ENCODE measurements around the gene SMIM43.
"Not testable (repeated sequence)": the region's sequence is repeated elsewhere in the genome, so short reads cannot be mapped to it uniquely, and the experiment has no call there.

The SMIM43 gene

DNA sequence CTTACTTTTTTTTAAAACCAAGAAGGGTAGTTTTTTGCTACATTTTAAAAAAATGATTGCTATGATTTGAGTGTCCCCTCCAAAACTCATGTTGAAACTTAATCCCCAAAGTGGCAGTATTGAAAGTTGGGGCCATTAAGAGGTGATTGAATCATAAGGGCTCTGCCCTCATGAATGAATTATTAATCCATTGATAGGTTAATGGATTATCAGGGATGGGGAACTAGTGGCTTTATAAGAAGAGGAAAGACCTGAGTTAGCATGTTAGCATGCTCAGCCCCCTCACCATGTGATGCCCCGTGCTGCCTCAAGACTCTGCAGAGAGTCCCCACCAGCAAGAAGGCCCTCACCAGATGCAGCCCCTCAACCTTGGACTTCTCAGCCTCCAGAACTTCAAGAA, 31.0 kb downstream of the SMIM43 start:
- no peak overlapping the region for H3K4ac ChIP-seq (ENCODE audit: low read depth in 1 of 2, low read length in 2 of 2)
- H3K9ac ChIP-seq (ENCODE audit: low read length): no peak overlapping the region
- no peak overlapping the region for H2AFZ ChIP-seq (ENCODE audit: low read depth, low read length)
- no peak overlapping the region for H2BK15ac ChIP-seq (ENCODE audit: low read depth, poor library complexity, severe bottlenecking)
- H2BK120ac ChIP-seq (ENCODE audit: low read depth, low read length): no peak overlapping the region
- DNase-seq: no peak
- no peak overlapping the region for H3K27ac ChIP-seq (ENCODE audit: low read length, poor library complexity, severe bottlenecking)
- no peak overlapping the region for H3K18ac ChIP-seq (ENCODE audit: low read depth in 1 of 2, low read length in 2 of 2)
- no peaks in the 10 kb centered on the region for H3K36me3 ChIP-seq (ENCODE audit: control insufficient read depth in 1 of 2, insufficient read depth in 2 of 2, low read depth in 1 of 2, low read length in 2 of 2)
- H3K4me1 ChIP-seq (ENCODE audit: control insufficient read depth, insufficient read depth, low read depth, low read length): no peaks in the 10 kb centered on the region
- H2AK5ac ChIP-seq (ENCODE audit: low read length, severe bottlenecking): no peak overlapping the region
- WGBS: 55% methylated on average over 1 of the region's 1 CpG
- no peaks in the 10 kb centered on the region for H3K9me3 ChIP-seq (ENCODE audit: control insufficient read depth, low read length)
- H3K4me2 ChIP-seq (ENCODE audit: low read length, poor library complexity, severe bottlenecking): no peak overlapping the region
- H3K4me3 ChIP-seq (ENCODE audit: insufficient read depth in 1 of 2, low read depth in 1 of 2, low read length in 2 of 2): no peak overlapping the region
- H3K23ac ChIP-seq (ENCODE audit: low read length in 2 of 2): no peak overlapping the region
- H4K91ac ChIP-seq (ENCODE audit: low read length): no peak overlapping the region
- H3K27me3 ChIP-seq (ENCODE audit: control insufficient read depth in 1 of 2, insufficient read depth in 1 of 2, low read length in 2 of 2): no peaks in the 10 kb centered on the region
- no peak overlapping the region for H4K8ac ChIP-seq (ENCODE audit: low read length)
- no peak overlapping the region for H2BK5ac ChIP-seq (ENCODE audit: low read depth, low read length, poor library complexity, severe bottlenecking)
- no peaks in the 10 kb centered on the region for H3K79me1 ChIP-seq (replicated peaks; ENCODE audit: low read length, poor library complexity, severe bottlenecking)
- H2BK12ac ChIP-seq (ENCODE audit: low read length in 2 of 2): no peak overlapping the region
- H3K14ac ChIP-seq (ENCODE audit: low read length in 2 of 2): no peak overlapping the region

DNA sequence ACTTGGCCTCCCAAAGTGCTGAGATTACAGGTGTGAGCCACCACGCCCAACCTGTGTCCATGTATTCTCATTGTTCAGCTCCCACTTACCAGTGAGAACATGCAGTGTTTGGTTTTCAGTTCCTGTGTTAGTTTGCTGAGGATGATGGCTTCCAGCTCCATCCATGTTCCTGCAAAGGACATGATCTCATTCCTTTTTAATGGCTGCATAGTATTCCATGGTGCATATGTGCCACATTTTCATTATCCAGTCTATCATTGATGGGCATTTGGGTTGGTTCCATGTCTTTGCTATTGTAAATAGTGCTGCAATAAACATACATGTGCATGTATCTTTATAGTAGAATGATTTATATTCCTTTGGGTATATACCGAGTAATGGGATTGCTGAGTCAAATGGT, 35.2 kb downstream of the SMIM43 start:
- H3K14ac ChIP-seq (ENCODE audit: low read length in 2 of 2); H4K91ac ChIP-seq (ENCODE audit: low read length); DNase-seq; H3K27me3 ChIP-seq (ENCODE audit: control insufficient read depth in 1 of 2, insufficient read depth in 1 of 2, low read length in 2 of 2); H3K36me3 ChIP-seq (ENCODE audit: control insufficient read depth in 1 of 2, insufficient read depth in 2 of 2, low read depth in 1 of 2, low read length in 2 of 2); H2BK15ac ChIP-seq (ENCODE audit: low read depth, poor library complexity, severe bottlenecking); H2BK120ac ChIP-seq (ENCODE audit: low read depth, low read length); H3K79me1 ChIP-seq (replicated peaks; ENCODE audit: low read length, poor library complexity, severe bottlenecking); H3K9ac ChIP-seq (ENCODE audit: low read length); H4K8ac ChIP-seq (ENCODE audit: low read length); H2BK12ac ChIP-seq (ENCODE audit: low read length in 2 of 2); H3K4me3 ChIP-seq (ENCODE audit: insufficient read depth in 1 of 2, low read depth in 1 of 2, low read length in 2 of 2); H2BK5ac ChIP-seq (ENCODE audit: low read depth, low read length, poor library complexity, severe bottlenecking); H3K4me2 ChIP-seq (ENCODE audit: low read length, poor library complexity, severe bottlenecking); H3K4ac ChIP-seq (ENCODE audit: low read depth in 1 of 2, low read length in 2 of 2); H2AFZ ChIP-seq (ENCODE audit: low read depth, low read length); H2AK5ac ChIP-seq (ENCODE audit: low read length, severe bottlenecking); H3K18ac ChIP-seq (ENCODE audit: low read depth in 1 of 2, low read length in 2 of 2); H3K23ac ChIP-seq (ENCODE audit: low read length in 2 of 2); H3K4me1 ChIP-seq (ENCODE audit: control insufficient read depth, insufficient read depth, low read depth, low read length); H3K9me3 ChIP-seq (ENCODE audit: control insufficient read depth, low read length); H3K27ac ChIP-seq (ENCODE audit: low read length, poor library complexity, severe bottlenecking): not testable (repeated sequence)
- WGBS: 100% methylated on average over 1 of the region's 2 CpGs

DNA sequence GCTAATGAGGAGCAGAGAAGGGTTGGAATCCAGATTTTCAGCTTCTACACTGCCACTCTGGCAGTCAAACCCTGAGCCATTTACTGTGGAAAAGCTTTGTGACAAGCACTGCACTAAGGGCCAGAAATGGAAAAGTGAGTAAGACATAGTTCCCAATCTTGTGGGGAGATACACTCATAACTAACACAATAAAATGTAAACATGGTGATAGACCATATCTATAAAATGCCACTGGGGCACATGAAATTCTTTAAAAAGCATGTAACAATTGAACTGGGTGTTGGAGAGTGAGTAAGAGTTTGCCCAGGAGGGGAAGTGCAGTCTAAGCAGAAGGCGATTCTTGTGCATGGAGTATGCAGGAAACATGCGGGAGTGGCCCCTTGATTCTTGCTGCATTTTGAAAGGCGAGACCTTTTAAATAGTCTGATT, 36.2 kb downstream of the SMIM43 start:
- Histone ChIP-seq H3K27ac (ENCODE audit: low read length, poor library complexity, severe bottlenecking) (no peak overlapping the region), H3K14ac (ENCODE audit: low read length in 2 of 2) (no peak overlapping the region), H3K18ac (ENCODE audit: low read depth in 1 of 2, low read length in 2 of 2) (no peak overlapping the region), H3K23ac (ENCODE audit: low read length in 2 of 2) (no peak overlapping the region), H2AK5ac (ENCODE audit: low read length, severe bottlenecking) (no peak overlapping the region), H3K9ac (ENCODE audit: low read length) (peak overlapping the region; percentile 44), H3K4me3 (ENCODE audit: insufficient read depth in 1 of 2, low read depth in 1 of 2, low read length in 2 of 2) (no peak overlapping the region), H2AFZ (ENCODE audit: low read depth, low read length) (no peak overlapping the region), H2BK5ac (ENCODE audit: low read depth, low read length, poor library complexity, severe bottlenecking) (no peak overlapping the region), H2BK15ac (ENCODE audit: low read depth, poor library complexity, severe bottlenecking) (no peak overlapping the region), H2BK120ac (ENCODE audit: low read depth, low read length) (no peak overlapping the region), H3K4me2 (ENCODE audit: low read length, poor library complexity, severe bottlenecking) (no peak overlapping the region), H2BK12ac (ENCODE audit: low read length in 2 of 2) (no peak overlapping the region), H3K27me3 (ENCODE audit: control insufficient read depth in 1 of 2, insufficient read depth in 1 of 2, low read length in 2 of 2) (no peaks in the 10 kb centered on the region), H3K4ac (ENCODE audit: low read depth in 1 of 2, low read length in 2 of 2) (no peak overlapping the region), H4K8ac (ENCODE audit: low read length) (no peak overlapping the region), H3K9me3 (ENCODE audit: control insufficient read depth, low read length) (no peaks in the 10 kb centered on the region), H3K4me1 (ENCODE audit: control insufficient read depth, insufficient read depth, low read depth, low read length) (peaks cover 1% of the 10 kb centered on the region), H4K91ac (ENCODE audit: low read length) (no peak overlapping the region), H3K36me3 (ENCODE audit: control insufficient read depth in 1 of 2, insufficient read depth in 2 of 2, low read depth in 1 of 2, low read length in 2 of 2) (no peaks in the 10 kb centered on the region), H3K79me1 (replicated peaks; ENCODE audit: low read length, poor library complexity, severe bottlenecking) (no peaks in the 10 kb centered on the region)
- WGBS: 11% methylated on average over 1 of the region's 3 CpGs
- DNase-seq: peak; percentile 80

DNA sequence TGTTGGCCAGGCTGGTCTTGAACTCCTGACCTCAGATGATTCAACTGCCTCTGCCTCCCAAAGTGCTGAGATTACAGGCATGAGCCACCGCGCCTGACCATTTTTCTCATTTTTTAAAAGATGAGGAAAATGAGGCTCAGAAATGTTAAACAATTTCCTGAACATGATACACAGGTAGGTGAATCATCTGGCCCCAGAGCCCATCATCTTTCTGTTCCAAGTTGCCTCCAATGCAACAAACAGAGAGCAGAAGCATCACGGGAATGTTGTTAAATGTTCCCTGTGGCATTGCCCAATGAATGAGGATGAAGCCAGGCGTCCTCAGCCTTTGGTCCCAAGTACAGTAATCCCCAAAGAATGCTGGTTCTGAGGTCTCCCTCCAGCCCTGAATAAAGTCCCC, 36.9 kb downstream of the SMIM43 start:
- H2AFZ ChIP-seq (ENCODE audit: low read depth, low read length): no peak overlapping the region
- H3K4me1 ChIP-seq (ENCODE audit: control insufficient read depth, insufficient read depth, low read depth, low read length): peaks cover 1% of the 10 kb centered on the region
- H3K9me3 ChIP-seq (ENCODE audit: control insufficient read depth, low read length): no peaks in the 10 kb centered on the region
- H4K91ac ChIP-seq (ENCODE audit: low read length): no peak overlapping the region
- H3K14ac ChIP-seq (ENCODE audit: low read length in 2 of 2): no peak overlapping the region
- no peak overlapping the region for H4K8ac ChIP-seq (ENCODE audit: low read length)
- peak overlapping the region; percentile 31 for H3K27ac ChIP-seq (ENCODE audit: low read length, poor library complexity, severe bottlenecking)
- H2BK15ac ChIP-seq (ENCODE audit: low read depth, poor library complexity, severe bottlenecking): no peak overlapping the region
- no peaks in the 10 kb centered on the region for H3K27me3 ChIP-seq (ENCODE audit: control insufficient read depth in 1 of 2, insufficient read depth in 1 of 2, low read length in 2 of 2)
- H2BK5ac ChIP-seq (ENCODE audit: low read depth, low read length, poor library complexity, severe bottlenecking): no peak overlapping the region
- H2BK12ac ChIP-seq (ENCODE audit: low read length in 2 of 2): no peak overlapping the region
- no peak overlapping the region for H2BK120ac ChIP-seq (ENCODE audit: low read depth, low read length)
- peak overlapping the region; percentile 63 for H3K9ac ChIP-seq (ENCODE audit: low read length)
- H3K79me1 ChIP-seq (replicated peaks; ENCODE audit: low read length, poor library complexity, severe bottlenecking): no peaks in the 10 kb centered on the region
- no peak overlapping the region for H2AK5ac ChIP-seq (ENCODE audit: low read length, severe bottlenecking)
- H3K18ac ChIP-seq (ENCODE audit: low read depth in 1 of 2, low read length in 2 of 2): no peak overlapping the region
- H3K23ac ChIP-seq (ENCODE audit: low read length in 2 of 2): no peak overlapping the region
- H3K4me2 ChIP-seq (ENCODE audit: low read length, poor library complexity, severe bottlenecking): no peak overlapping the region
- 5% methylated on average over 4 of the region's 4 CpGs for WGBS
- H3K4ac ChIP-seq (ENCODE audit: low read depth in 1 of 2, low read length in 2 of 2): no peak overlapping the region
- no peaks in the 10 kb centered on the region for H3K36me3 ChIP-seq (ENCODE audit: control insufficient read depth in 1 of 2, insufficient read depth in 2 of 2, low read depth in 1 of 2, low read length in 2 of 2)
- H3K4me3 ChIP-seq (ENCODE audit: insufficient read depth in 1 of 2, low read depth in 1 of 2, low read length in 2 of 2): no peak overlapping the region
- DNase-seq: peak; percentile 80

Data from mesenchymal stem cell (in vitro differentiated cells and primary cell).